HG02943 (cell line): ENCODE data around the gene EIF4B.
"Not testable (repeated sequence)": the region's sequence is repeated elsewhere in the genome, so short reads cannot be mapped to it uniquely, and the experiment has no call there.

Experiments
- ATAC-seq: cut with Tn5 transposase; IDR thresholded peaks from one replicate; pipeline ENCODE4 v1.9.1; 2021; ENCODE audit warnings: mild to moderate bottlenecking, low read depth, moderate library complexity; ENCODE audit not compliant: unreplicated experiment

The EIF4B gene

DNA sequence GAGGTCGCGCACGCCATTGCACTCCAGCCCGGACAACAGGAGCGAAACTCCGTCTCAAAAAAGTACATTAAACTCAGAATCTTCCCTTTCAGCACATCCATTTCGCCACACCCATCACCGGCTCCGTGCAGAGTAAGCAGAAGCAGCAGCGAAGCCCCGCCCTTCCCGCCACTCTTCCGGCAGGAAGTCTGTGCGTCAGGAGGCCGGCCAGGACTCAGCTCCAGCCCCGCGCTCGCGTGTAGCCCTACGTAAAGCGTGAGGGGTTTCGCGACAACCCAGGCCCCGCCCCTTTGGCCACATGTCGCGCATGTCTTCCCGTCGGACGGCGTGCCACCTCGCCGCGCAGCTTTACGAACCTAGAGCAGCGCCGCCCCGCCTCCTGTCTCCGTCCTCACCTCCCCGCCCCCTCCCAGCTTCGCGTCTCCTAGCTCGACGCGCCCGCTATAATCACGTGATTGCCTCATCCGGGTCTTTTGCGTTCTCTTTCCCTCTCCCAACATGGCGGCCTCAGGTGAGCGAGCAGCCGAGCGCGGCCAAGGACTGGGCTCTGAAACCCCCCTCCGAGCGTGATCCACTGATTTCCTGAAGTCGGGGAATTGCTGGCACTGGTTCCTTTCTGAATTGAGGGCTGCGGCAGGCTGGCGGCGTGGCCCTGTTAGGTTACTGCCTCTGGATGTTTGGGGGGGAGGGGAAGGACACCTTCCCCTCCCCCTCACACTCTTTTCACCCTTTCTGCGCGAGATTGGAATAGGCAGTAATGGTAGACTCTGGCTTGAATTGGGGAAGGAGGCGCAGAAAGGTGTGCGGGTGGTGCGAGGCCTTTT is at the start of gene EIF4B:
TSS of gene EIF4B (plus strand) at position 471 of the 824 bp plus-strand sequence. CDS start at position 499, 28 bp downstream.
- peak; percentile 86 for ATAC-seq

- ATAC-seq: no peak
Measured at GRCh38 chr12:52956987-52957386, 49.3 kb upstream of the EIF4B start.

DNA sequence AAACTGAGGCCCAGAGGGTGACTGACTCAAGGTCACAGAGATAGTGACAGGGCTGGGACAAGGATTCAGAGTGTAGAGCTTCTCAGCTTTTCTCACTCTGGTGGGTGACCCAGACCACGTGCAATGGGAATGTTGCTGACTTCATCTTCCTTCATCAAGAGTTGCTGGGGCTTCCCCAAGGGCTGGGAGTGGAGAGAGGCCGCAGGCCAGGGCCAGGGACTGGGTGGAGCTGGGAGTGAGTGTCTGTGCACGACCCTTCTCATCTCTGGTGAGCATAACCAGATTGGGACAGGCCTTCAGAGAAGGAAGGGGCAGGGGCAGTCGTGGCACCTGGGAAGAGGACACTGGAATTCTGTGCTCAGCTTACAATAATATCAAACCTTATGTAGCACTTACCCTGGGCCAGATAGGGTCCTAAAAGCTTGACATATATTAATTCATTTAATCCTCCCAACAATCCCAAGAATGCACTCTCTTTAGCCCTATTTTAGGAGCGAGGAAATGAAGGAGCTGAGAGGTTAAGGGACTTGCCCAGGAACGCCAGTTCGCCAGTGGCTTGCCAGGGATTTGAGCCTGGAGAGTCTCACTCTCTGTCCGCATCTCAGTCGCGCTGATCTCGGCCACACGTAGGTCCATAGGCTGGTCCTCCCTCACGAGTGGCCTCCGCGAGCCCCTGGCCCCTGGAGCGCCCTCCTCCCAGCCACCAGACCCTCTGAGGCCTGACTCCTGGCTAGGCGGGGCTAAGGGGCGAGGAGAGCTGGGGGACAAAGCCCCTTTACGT is 41.5 kb upstream of the EIF4B start:
- no peak for ATAC-seq

DNA sequence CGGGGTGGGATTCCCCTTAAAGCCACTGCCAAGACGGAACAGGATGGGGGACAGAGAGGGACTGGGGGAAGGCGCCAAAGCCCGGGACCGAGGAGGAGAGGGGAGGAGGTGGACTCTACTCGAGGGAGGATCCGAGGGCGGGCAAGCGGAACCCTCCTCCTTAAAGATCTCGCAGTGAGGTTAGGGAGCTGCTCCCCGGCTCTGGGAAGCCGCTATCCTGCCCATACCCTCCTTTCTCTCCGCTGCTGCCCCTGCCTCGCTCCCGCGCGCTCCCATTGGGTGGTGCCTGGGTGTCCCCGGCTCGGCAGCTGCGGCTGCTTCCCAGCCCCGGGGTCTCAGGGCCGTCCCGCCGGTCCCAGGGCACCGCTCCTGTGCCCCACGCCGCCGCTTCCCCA is 40.9 kb upstream of the EIF4B start:
- ATAC-seq: no peak

GRCh38 chr12:52969166-52969795 is 37.0 kb upstream of the EIF4B start:
- ATAC-seq: no peak

GRCh38 chr12:52969828-52970569 is 36.3 kb upstream of the EIF4B start:
- ATAC-seq: no peak

GRCh38 chr12:52971679-52972329 is 34.5 kb upstream of the EIF4B start:
- ATAC-seq: no peak

- ATAC-seq: no peak
Measured at GRCh38 chr12:52975204-52975603, 31.1 kb upstream of the EIF4B start.

GRCh38 chr12:52975820-52976573 is 30.3 kb upstream of the EIF4B start:
- ATAC-seq: no peak

- ATAC-seq: no peak
Measured at GRCh38 chr12:52976574-52977071, 29.6 kb upstream of the EIF4B start.

- no peak for ATAC-seq
Measured at GRCh38 chr12:52977170-52977569, 29.1 kb upstream of the EIF4B start.

GRCh38 chr12:52980096-52980649 is 26.1 kb upstream of the EIF4B start:
- ATAC-seq: no peak

DNA sequence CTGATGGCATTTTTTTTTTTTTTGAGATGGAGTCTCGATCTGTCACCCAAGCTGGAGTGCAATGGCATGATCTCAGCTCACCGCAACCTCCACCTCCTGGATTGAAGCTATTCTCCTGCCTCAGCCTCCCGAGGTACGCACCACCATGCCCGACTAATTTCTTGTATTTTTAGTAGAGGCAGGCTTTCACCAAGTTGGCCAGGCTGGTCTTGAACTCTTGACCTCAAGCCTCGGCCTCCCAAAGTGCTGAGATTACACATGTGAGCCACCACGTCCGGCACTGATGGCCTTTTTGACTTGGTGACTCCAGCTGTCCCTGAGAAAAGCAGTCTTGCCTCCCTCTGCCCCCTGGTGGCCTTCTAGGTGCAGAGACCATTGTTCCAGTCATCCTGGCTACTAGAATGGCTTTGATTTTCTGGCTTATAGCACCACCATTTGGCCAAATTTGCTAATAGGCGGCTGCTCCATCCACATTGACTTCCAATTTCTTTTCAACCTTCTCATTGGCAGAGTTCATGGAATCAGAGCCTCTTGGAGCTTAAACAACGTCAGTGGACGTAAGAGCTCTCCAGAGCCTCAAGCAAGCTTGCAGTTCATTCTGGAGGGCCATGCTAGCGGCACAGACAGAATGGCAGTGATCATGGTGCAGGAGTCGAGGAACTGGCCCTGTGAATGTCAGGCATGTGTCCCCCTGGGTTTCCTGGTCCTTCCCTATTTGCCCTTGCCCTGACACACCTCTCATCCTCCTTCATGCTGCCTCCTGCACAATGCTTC is 25.4 kb upstream of the EIF4B start:
- ATAC-seq: no peak

DNA sequence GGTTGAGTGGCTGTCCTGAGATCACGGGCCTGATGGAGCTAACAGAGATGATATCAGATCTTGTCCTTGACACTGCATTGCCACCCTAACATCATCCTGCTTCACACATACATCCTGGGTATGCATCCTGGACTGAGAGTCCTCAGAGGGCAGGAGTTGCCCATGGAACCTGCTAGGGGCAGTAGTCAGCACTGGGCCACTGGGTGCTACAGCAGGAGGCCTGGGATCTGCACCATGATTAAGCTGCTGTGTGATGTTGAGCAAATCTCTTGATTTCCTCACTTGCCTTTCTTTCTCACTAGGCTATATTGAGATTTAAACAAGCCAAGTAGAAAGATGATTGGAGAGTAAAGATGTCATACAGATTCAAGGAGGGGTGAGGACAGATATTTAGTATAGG is 22.1 kb upstream of the EIF4B start:
- ATAC-seq: no peak

DNA sequence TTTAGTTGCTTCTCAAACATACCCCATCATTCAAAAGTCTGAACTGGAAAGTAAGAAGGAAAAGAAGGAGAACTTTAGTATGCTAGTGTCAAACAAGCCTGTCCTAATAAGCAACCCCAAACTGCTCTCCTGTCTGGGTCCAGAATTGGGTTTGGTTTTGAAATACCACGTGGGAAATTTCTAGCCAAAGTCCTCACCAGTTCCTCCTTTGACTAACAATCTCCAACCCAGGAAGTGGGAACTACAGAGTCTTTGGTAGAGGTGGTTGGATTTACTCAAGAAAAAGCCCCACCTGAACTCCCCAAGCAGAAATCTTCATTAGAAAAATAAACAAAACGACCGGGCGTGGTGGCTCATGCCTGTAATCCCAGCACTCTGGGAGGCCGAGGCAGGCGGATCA is 17.4 kb upstream of the EIF4B start:
- ATAC-seq: no peak

DNA sequence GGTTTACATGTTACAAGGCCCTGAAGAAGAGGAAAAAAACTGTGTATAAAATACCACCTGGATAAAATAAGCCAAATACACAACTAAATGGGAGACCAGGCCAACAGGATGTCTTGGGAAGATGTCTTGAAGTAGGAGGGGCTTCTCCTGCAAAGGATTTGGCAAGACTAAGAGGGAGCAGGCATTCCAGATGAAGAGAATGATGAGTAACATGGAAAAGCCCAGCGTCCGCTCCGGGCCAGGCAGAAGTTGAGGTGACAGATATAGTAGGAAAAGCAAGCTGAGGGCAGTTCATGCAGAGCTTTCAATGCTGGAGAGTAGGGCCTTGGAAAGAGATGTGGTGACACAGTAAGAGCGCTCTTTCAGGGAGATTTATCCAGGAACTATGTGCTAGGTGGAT is 16.1 kb upstream of the EIF4B start:
- ATAC-seq: no peak

DNA sequence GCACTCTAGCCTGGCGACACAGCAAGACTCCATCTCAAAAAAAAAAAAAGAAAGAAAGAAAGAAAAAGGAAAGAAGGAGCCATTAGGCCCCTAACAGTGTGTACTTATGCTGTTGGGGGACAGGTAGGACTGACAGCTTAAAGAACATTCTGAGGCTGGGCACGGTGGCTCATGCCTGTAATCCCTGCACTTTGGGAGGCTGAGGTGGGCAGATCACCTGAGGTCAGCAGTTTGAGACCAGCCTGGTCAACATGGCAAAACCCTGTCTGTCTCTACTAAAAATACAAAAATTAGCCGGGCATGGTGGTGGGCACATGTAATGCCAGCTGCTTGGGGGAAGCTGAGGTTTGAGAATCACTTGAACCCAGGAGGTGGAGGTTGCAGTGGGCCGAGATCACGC is 14.0 kb upstream of the EIF4B start:
- ATAC-seq: not testable (repeated sequence)
